Stimulated activated CD8-positive, alpha-beta memory T cell treated with anti-CD3 and anti-CD28 coated beads, Interleukin-7, amount 100 ng/mL, for 4 hours (primary cell): ENCODE data around the gene FBXO46.

Source experiments
- DNase-seq, 2 donors: peaks; one replicate each; pipeline ENCODE4 v3.0.0-alpha.2; 2020; ENCODE audit warnings: low read depth in 2 of 2

FBXO46 gene

GRCh38 chr19:45730368-45731288, at the start of gene FBXO46:
Gene FBXO46 (minus strand): TSS chr19:45730896. CDS start chr19:45713495, 17,401 bp downstream.
- peak; percentile 86 to 87 for DNase-seq

GRCh38 chr19:45780146-45780447, 49.4 kb upstream of the FBXO46 start:
- DNase-seq = no peak

GRCh38 chr19:45779231-45780145, 48.8 kb upstream of the FBXO46 start:
- peak; percentile 64 to 65 for DNase-seq

- DNase-seq = no peak
Measured at GRCh38 chr19:45778010-45778661, 47.4 kb upstream of the FBXO46 start.

- DNase-seq = no peak
Measured at GRCh38 chr19:45777395-45777961, 46.8 kb upstream of the FBXO46 start.

- no peak for DNase-seq
Measured at GRCh38 chr19:45774765-45775164, 44.1 kb upstream of the FBXO46 start.

GRCh38 chr19:45773384-45773783, 42.7 kb upstream of the FBXO46 start:
- DNase-seq = no peak

GRCh38 chr19:45772912-45773311, 42.2 kb upstream of the FBXO46 start:
- no peak for DNase-seq

- no peak for DNase-seq
Measured at GRCh38 chr19:45772130-45772840, 41.6 kb upstream of the FBXO46 start.

GRCh38 chr19:45771311-45771933, 40.7 kb upstream of the FBXO46 start:
- DNase-seq = no peak

GRCh38 chr19:45770192-45771101, 39.8 kb upstream of the FBXO46 start:
- DNase-seq = peak; percentile 78 to 85

GRCh38 chr19:45769821-45770191, 39.1 kb upstream of the FBXO46 start:
- DNase-seq = peak in 1 of 2 donors; percentile 33

GRCh38 chr19:45768984-45769782, 38.5 kb upstream of the FBXO46 start, which contains the start of gene SIX5:
Gene SIX5 (minus strand): TSS chr19:45769252. CDS start chr19:45768844, 408 bp downstream.
- DNase-seq = peak; percentile 83 to 91

GRCh38 chr19:45768655-45768983, 37.9 kb upstream of the FBXO46 start:
- peak in 1 of 2 donors; percentile 37 for DNase-seq

GRCh38 chr19:45767881-45768654, 37.4 kb upstream of the FBXO46 start:
- DNase-seq = no peak

- no peak for DNase-seq
Measured at GRCh38 chr19:45767410-45767880, 36.7 kb upstream of the FBXO46 start.

- DNase-seq = no peak
Measured at GRCh38 chr19:45766869-45767346, 36.2 kb upstream of the FBXO46 start.
